Measurements from ENCODE around the gene BET1L. TPM values are rescaled to one million over a fixed set of nuclear protein-coding genes. Genes with fewer than 3 reads are reported as not detected.

Gene BET1L
- total RNA-seq, 1 experiment from 2014 or later: 14.4 TPM

DNA sequence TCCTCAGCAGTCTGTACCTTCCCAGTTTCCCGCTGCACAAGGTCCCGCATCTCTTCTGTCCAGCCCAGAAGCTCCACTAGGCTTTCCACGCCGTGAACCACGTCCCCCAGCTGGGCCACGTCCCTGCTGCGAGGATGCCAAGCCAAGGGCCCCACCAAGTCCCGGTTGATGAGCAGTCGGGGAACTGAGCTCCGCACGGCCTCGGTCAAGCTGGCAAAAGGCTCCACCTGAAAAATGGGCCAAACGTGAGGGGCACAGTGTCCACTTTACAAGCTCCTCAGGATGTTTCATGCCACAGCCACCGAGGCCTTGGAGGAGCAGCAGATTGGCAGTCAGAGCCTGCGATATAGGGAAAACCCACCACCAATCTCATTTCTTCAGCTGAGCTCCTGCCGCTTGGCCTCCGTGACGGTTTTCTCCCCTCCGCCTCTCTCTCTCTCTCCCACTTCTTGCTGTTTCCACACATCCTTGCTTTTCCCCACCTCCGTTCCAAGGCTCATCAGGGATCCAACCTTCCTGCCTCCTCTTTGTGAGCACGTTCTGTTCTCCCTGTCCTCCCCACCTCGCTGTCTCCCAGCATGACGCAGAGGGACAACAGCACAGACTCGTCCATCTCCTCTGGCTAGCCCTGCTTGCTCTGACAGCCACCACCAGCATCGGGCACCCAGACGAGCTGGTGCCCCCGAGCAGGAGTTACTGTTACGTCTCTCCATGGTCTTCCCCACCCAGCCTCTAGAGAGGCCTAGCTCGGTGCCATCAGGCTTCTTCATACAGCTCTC, 11.8 kb upstream of the BET1L start:
- no peak overlapping the region for H3K9ac ChIP-seq (ENCODE audit: low read length)
- H3K9me3 ChIP-seq (ENCODE audit: low read length): no peaks in the 10 kb centered on the region
- no peak overlapping the region for H3K4me3 ChIP-seq (ENCODE audit: low read length)
- no peaks in the 10 kb centered on the region for H3K9me2 ChIP-seq (replicated peaks; ENCODE audit: low read length)
- no peak overlapping the region for H3K4me2 ChIP-seq (ENCODE audit: low read length)
- ChIA-PET CTCF (no interaction called here), POLR2A (ENCODE audit: unreplicated experiment) (no interaction called here)
- no peaks in the 10 kb centered on the region for H3K27me3 ChIP-seq (ENCODE audit: low read length)
- H3K4me1 ChIP-seq (ENCODE audit: insufficient read depth, low read length): no peaks in the 10 kb centered on the region
- TF ChIP-seq EZH2phosphoT487 (IDR thresholded peaks at IDR 0.05; ENCODE audit: borderline replicate concordance, low read length) (no peak), EZH2 (IDR thresholded peaks at IDR 0.05; ENCODE audit: low read length, unreplicated experiment) (no peak)
- TF ChIP-seq, protein P1, sequence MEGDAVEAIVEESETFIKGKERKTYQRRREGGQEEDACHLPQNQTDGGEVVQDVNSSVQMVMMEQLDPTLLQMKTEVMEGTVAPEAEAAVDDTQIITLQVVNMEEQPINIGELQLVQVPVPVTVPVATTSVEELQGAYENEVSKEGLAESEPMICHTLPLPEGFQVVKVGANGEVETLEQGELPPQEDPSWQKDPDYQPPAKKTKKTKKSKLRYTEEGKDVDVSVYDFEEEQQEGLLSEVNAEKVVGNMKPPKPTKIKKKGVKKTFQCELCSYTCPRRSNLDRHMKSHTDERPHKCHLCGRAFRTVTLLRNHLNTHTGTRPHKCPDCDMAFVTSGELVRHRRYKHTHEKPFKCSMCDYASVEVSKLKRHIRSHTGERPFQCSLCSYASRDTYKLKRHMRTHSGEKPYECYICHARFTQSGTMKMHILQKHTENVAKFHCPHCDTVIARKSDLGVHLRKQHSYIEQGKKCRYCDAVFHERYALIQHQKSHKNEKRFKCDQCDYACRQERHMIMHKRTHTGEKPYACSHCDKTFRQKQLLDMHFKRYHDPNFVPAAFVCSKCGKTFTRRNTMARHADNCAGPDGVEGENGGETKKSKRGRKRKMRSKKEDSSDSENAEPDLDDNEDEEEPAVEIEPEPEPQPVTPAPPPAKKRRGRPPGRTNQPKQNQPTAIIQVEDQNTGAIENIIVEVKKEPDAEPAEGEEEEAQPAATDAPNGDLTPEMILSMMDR (conservative IDR thresholded peaks at IDR 0.05; ENCODE audit: low read depth, low read length): no peak
- no TSS peak for BruUV-seq (replicated peaks)
- no peak overlapping the region for H3K27ac ChIP-seq (ENCODE audit: low read length)
- H3F3A ChIP-seq (ENCODE audit: low read length, unreplicated experiment): no peaks in the 10 kb centered on the region
- ATAC-seq: no peak
- H4K20me1 ChIP-seq (ENCODE audit: low read length): no peaks in the 10 kb centered on the region
- intact Hi-C loops (cut with micrococcal nuclease): no loop called here
- H2AFZ ChIP-seq (ENCODE audit: low read length): no peak overlapping the region
- H3K79me2 ChIP-seq (ENCODE audit: low read length): no peaks in the 10 kb centered on the region
- DNase-seq: no peak
- H3K36me3 ChIP-seq (ENCODE audit: low read depth, low read length): peaks cover 7% of the 10 kb centered on the region; the same call in 1 of the 2 replicates

DNA sequence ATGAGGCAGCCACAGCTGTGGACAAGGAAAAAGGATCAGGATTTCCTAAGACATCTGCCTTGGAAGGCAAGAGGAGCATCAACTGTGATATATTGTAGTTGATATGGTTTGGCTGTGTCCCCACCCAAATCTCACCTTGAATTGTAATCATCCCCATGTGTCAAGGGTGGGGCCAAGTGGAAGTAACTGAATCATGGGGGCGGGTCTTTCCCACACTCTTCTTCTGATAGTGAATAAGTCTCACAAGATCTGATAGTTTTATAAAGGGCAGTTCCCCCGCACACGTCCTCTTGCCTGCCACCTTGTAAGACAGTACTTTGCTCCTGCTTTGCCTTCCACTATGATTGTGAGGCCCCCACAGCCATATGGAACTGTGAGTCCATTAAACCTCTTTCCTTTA, 10.5 kb upstream of the BET1L start:
- CTCF ChIA-PET: no interaction called here
- no peak overlapping the region for H3K4me3 ChIP-seq (ENCODE audit: low read length)
- no peaks in the 10 kb centered on the region for H3K9me3 ChIP-seq (ENCODE audit: low read length)
- intact Hi-C loops (cut with micrococcal nuclease): no loop called here
- H3K9me2 ChIP-seq (replicated peaks; ENCODE audit: low read length): no peaks in the 10 kb centered on the region
- H3K79me2 ChIP-seq (ENCODE audit: low read length): no peaks in the 10 kb centered on the region
- ATAC-seq (no peak), DNase-seq (no peak)
- no peak overlapping the region for H2AFZ ChIP-seq (ENCODE audit: low read length)
- no peak overlapping the region for H3K4me2 ChIP-seq (ENCODE audit: low read length)
- H4K20me1 ChIP-seq (ENCODE audit: low read length): no peaks in the 10 kb centered on the region
- no peaks in the 10 kb centered on the region for H3K4me1 ChIP-seq (ENCODE audit: insufficient read depth, low read length)
- no peaks in the 10 kb centered on the region for H3F3A ChIP-seq (ENCODE audit: low read length, unreplicated experiment)
- peaks cover 14% of the 10 kb centered on the region for H3K36me3 ChIP-seq (ENCODE audit: low read depth, low read length)
- H3K27ac ChIP-seq (ENCODE audit: low read length): no peak overlapping the region
- no peak for TF ChIP-seq EZH2 (IDR thresholded peaks at IDR 0.05; ENCODE audit: low read length, unreplicated experiment)
- TF ChIP-seq, protein P1 (conservative IDR thresholded peaks at IDR 0.05; ENCODE audit: low read depth, low read length): no peak
- TF ChIP-seq EZH2phosphoT487 (IDR thresholded peaks at IDR 0.05; ENCODE audit: borderline replicate concordance, low read length): no peak
- no TSS peak for BruUV-seq (replicated peaks)
- POLR2A ChIA-PET (ENCODE audit: unreplicated experiment): no interaction called here
- H3K27me3 ChIP-seq (ENCODE audit: low read length): no peaks in the 10 kb centered on the region
- no peak overlapping the region for H3K9ac ChIP-seq (ENCODE audit: low read length)

Measured in PC-3 (cell line).